Gastroesophageal sphincter (tissue), 3 donors: ENCODE measurements around the gene CCDC83.

Experiments used
- CTCF ChIP-seq, 4 experiments: fragments of 200-600 bp in 2 of 4; fragments of 450-650 bp in 2 of 4; sonication (generic) in 1 of 4; IDR thresholded peaks; one replicate each; pipeline ENCODE4 v1.5.1; 2017 to 2019; ENCODE audit warnings: antibody characterized with exemption in 4 of 4, mild to moderate bottlenecking in 2 of 4, moderate library complexity in 2 of 4
- POLR2AphosphoS5 ChIP-seq: sonication (generic); formaldehyde crosslinking; IDR thresholded peaks from one replicate; pipeline ENCODE4 v1.6.1; 2017; ENCODE audit warnings: antibody characterized with exemption

GRCh38 chr11:85941380-85941973, 86.3 kb downstream of the CCDC83 start:
- TF ChIP-seq CTCF (IDR thresholded peaks at IDR 0.05) (peak; percentile 63 to 87 (median 80)), POLR2AphosphoS5 (no peak)
